Measurements from ENCODE around the gene MROH8.

MROH8 gene

DNA sequence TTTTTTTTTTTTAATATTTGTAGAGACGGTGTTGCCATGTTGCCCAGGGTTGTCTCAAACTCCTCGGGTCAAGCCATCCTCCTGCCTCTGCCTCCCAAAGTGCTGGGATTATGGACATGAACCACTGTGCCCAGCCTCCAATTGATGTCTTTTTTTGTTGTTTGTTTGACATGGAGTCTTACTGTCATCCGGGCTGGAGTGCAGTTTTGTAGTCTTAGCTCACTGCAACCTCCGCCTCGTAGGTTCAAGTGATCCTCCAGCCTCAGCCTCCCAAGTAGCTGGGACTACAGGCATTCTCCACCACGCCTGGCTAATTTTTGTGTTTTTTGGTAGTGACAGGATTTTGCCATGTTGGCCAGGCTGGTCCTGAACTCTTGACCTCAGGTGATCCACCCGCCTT lies 9.4 kb upstream of the MROH8 start:
- H3K4me3 Mint-ChIP-seq, result no peak overlapping the region
- no peaks in the 10 kb centered on the region for H3K27me3 Mint-ChIP-seq
- H3K36me3 Mint-ChIP-seq, result peaks cover 2% of the 10 kb centered on the region
- H3K4me1 Mint-ChIP-seq (ENCODE audit: low read depth), result peaks cover 69% of the 10 kb centered on the region
- H3K9me3 Mint-ChIP-seq (ENCODE audit: low read depth), result no peaks in the 10 kb centered on the region
- peak overlapping the region; percentile 66 for H3K27ac Mint-ChIP-seq

GRCh38 chr20:37185686-37186085 lies 6.3 kb upstream of the MROH8 start:
- Mint-ChIP-seq H3K27me3 (no peaks in the 10 kb centered on the region), H3K4me3 (no peak overlapping the region), H3K27ac (no peak overlapping the region), H3K9me3 (ENCODE audit: low read depth) (no peaks in the 10 kb centered on the region), H3K4me1 (ENCODE audit: low read depth) (peaks cover 71% of the 10 kb centered on the region), H3K36me3 (peaks cover 2% of the 10 kb centered on the region)

DNA sequence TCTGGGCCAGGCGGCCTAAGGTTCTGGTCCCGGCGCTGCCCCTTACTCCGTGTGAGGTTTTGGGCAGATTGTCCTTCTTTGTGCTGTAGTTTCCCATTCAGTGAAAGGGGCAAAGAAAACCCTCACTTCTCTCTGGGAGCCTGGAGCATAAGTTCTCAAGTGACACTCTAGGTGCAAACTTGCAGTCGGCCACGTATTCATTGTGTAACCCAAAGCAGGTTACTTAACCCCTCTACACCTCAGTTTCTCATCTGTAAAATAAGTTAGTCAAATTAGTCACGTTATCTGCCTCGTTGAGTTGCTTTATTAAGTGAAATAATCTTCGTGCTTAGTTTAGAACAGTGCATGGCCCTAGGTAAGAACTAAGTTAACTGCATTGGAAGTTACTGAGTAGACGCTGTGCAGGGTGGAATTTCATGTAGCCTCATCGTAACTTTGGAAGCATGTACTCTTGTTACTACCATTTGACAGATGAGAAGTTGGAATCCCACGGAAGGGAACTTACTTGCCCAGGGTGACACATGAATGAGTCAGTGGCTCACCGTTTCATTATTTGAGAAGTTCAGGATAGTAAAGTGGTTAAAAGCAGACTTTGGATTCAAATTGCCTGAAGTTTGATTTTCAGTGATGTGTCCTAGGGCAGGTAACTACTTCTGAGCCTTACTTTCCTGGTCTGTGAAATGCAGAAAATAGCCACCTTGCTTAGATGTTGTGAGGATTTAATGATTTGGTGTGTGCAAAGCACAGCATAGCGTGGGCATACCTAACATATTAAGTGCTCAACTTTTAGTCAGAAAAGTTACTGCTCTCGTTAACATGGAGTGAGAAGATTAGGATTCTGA lies 556 bp upstream of the MROH8 start:
- no peaks in the 10 kb centered on the region for H3K9me3 Mint-ChIP-seq (ENCODE audit: low read depth)
- peaks cover 47% of the 10 kb centered on the region for H3K4me1 Mint-ChIP-seq (ENCODE audit: low read depth)
- H3K27me3 Mint-ChIP-seq, result no peaks in the 10 kb centered on the region
- peak overlapping the region; percentile 92 for H3K27ac Mint-ChIP-seq
- H3K36me3 Mint-ChIP-seq, result no peaks in the 10 kb centered on the region
- H3K4me3 Mint-ChIP-seq, result peak overlapping the region; percentile 90

- Mint-ChIP-seq H3K4me1 (ENCODE audit: low read depth) (peaks cover 1% of the 10 kb centered on the region), H3K36me3 (peaks cover 5% of the 10 kb centered on the region), H3K9me3 (ENCODE audit: low read depth) (no peaks in the 10 kb centered on the region), H3K27me3 (no peaks in the 10 kb centered on the region), H3K27ac (no peak overlapping the region), H3K4me3 (no peak overlapping the region)
These were observed 6.5 kb downstream of the MROH8 start for GRCh38 chr20:37172836-37173235.

- Mint-ChIP-seq H3K9me3 (ENCODE audit: low read depth) (no peaks in the 10 kb centered on the region), H3K4me3 (no peak overlapping the region), H3K4me1 (ENCODE audit: low read depth) (no peaks in the 10 kb centered on the region), H3K36me3 (peaks cover 6% of the 10 kb centered on the region), H3K27ac (no peak overlapping the region), H3K27me3 (no peaks in the 10 kb centered on the region)
These were observed 12.5 kb downstream of the MROH8 start for GRCh38 chr20:37166867-37167266.

- no peak overlapping the region for H3K27ac Mint-ChIP-seq
- H3K36me3 Mint-ChIP-seq, result peaks cover 6% of the 10 kb centered on the region
- no peaks in the 10 kb centered on the region for H3K4me1 Mint-ChIP-seq (ENCODE audit: low read depth)
- H3K4me3 Mint-ChIP-seq, result no peak overlapping the region
- H3K9me3 Mint-ChIP-seq (ENCODE audit: low read depth), result no peaks in the 10 kb centered on the region
- no peaks in the 10 kb centered on the region for H3K27me3 Mint-ChIP-seq
These were observed 14.3 kb downstream of the MROH8 start for GRCh38 chr20:37165031-37165430.

GRCh38 chr20:37163832-37164554 lies 15.4 kb downstream of the MROH8 start:
- Mint-ChIP-seq H3K4me3 (no peak overlapping the region), H3K4me1 (ENCODE audit: low read depth) (no peaks in the 10 kb centered on the region), H3K27me3 (no peaks in the 10 kb centered on the region), H3K36me3 (peaks cover 6% of the 10 kb centered on the region), H3K9me3 (ENCODE audit: low read depth) (no peaks in the 10 kb centered on the region), H3K27ac (no peak overlapping the region)

GRCh38 chr20:37162646-37163045 lies 16.7 kb downstream of the MROH8 start:
- no peak overlapping the region for H3K27ac Mint-ChIP-seq
- H3K4me3 Mint-ChIP-seq, result no peak overlapping the region
- H3K9me3 Mint-ChIP-seq (ENCODE audit: low read depth), result no peaks in the 10 kb centered on the region
- no peaks in the 10 kb centered on the region for H3K27me3 Mint-ChIP-seq
- H3K4me1 Mint-ChIP-seq (ENCODE audit: low read depth), result no peaks in the 10 kb centered on the region
- H3K36me3 Mint-ChIP-seq, result peaks cover 6% of the 10 kb centered on the region

- H3K36me3 Mint-ChIP-seq, result peaks cover 3% of the 10 kb centered on the region
- H3K27ac Mint-ChIP-seq, result no peak overlapping the region
- no peak overlapping the region for H3K4me3 Mint-ChIP-seq
- H3K27me3 Mint-ChIP-seq, result no peaks in the 10 kb centered on the region
- no peaks in the 10 kb centered on the region for H3K9me3 Mint-ChIP-seq (ENCODE audit: low read depth)
- H3K4me1 Mint-ChIP-seq (ENCODE audit: low read depth), result no peaks in the 10 kb centered on the region
These were observed 17.4 kb downstream of the MROH8 start for GRCh38 chr20:37161830-37162549.

DNA sequence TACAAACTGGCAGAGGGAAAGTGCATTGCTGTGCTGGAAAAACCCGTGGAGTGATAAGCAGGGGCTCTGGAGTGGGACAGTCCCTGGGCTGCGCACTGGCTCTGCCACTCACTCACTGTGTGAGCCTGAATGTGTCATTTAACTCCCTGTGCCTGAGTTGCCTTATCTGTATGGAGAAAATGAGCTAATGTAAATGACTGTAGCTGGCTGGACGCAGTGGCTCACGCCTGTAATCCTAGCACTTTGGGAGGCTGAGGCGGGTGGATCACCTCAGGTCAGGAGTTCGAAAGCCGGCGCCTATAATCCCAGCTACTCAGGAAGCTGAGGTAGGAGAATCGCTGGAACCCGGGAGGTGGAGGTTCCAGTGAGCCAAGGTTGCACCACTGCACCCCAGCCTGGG lies 18.7 kb downstream of the MROH8 start:
- Mint-ChIP-seq H3K4me3 (no peak overlapping the region), H3K36me3 (peaks cover 3% of the 10 kb centered on the region), H3K9me3 (ENCODE audit: low read depth) (no peaks in the 10 kb centered on the region), H3K4me1 (ENCODE audit: low read depth) (no peaks in the 10 kb centered on the region), H3K27ac (no peak overlapping the region), H3K27me3 (no peaks in the 10 kb centered on the region)

GRCh38 chr20:37158248-37158647 lies 21.1 kb downstream of the MROH8 start:
- Mint-ChIP-seq H3K27ac (no peak overlapping the region), H3K9me3 (ENCODE audit: low read depth) (no peaks in the 10 kb centered on the region), H3K27me3 (no peaks in the 10 kb centered on the region), H3K4me3 (no peak overlapping the region), H3K4me1 (ENCODE audit: low read depth) (no peaks in the 10 kb centered on the region), H3K36me3 (peaks cover 3% of the 10 kb centered on the region)

DNA sequence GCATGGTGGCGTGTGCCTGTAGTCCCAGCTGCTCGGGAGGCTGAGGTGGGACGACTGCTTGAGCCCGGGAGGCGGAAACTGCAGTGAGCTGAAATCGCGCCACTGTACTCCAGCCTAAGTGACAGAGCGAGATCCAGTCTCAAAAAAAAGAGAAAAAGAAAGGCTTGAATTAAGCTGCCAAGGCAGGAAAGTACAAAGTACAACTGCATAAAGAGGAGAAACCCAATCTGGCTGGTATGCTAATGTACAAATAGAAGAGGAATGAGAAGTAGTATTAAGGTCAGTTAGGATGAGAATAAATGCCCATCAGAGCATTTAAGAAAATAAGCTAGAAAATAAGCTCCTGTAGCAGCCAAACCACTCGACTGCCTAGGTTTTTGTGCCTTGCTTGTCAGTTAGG lies 23.4 kb downstream of the MROH8 start:
- Mint-ChIP-seq H3K27ac (no peak overlapping the region), H3K4me3 (no peak overlapping the region), H3K27me3 (no peaks in the 10 kb centered on the region), H3K4me1 (ENCODE audit: low read depth) (no peaks in the 10 kb centered on the region), H3K9me3 (ENCODE audit: low read depth) (no peaks in the 10 kb centered on the region), H3K36me3 (peaks cover 3% of the 10 kb centered on the region)

- no peaks in the 10 kb centered on the region for H3K9me3 Mint-ChIP-seq (ENCODE audit: low read depth)
- no peak overlapping the region for H3K4me3 Mint-ChIP-seq
- no peak overlapping the region for H3K27ac Mint-ChIP-seq
- no peaks in the 10 kb centered on the region for H3K4me1 Mint-ChIP-seq (ENCODE audit: low read depth)
- no peaks in the 10 kb centered on the region for H3K27me3 Mint-ChIP-seq
- H3K36me3 Mint-ChIP-seq, result peaks cover 3% of the 10 kb centered on the region
These were observed 24.6 kb downstream of the MROH8 start for GRCh38 chr20:37154684-37155298.

- Mint-ChIP-seq H3K36me3 (no peaks in the 10 kb centered on the region), H3K4me1 (ENCODE audit: low read depth) (no peaks in the 10 kb centered on the region), H3K9me3 (ENCODE audit: low read depth) (no peaks in the 10 kb centered on the region), H3K27me3 (no peaks in the 10 kb centered on the region), H3K27ac (no peak overlapping the region), H3K4me3 (no peak overlapping the region)
These were observed 27.1 kb downstream of the MROH8 start for GRCh38 chr20:37152284-37152683.

DNA sequence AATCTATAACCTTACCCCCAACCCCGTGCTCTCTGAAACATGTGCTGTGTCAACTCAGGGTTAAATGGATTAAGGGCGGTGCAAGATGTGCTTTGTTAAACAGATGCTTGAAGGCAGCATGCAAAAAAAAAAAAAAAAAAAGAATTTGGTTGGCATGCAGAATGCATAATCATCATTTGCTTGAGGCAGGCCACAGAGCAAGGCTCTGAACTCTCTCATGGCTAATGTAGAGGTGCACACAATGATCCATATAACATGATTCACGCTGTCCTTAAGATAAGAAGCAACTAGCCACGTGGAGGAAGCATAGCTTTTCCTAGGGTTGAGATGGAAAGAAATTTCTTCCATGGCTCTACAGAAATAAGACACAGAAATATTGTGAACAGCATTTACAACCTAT lies 27.8 kb downstream of the MROH8 start:
- Mint-ChIP-seq H3K27ac (no peak overlapping the region), H3K9me3 (ENCODE audit: low read depth) (no peaks in the 10 kb centered on the region), H3K4me1 (ENCODE audit: low read depth) (no peaks in the 10 kb centered on the region), H3K36me3 (no peaks in the 10 kb centered on the region), H3K27me3 (no peaks in the 10 kb centered on the region), H3K4me3 (no peak overlapping the region)

Data from activated naive CD8-positive, alpha-beta T cell (primary cell).